Upper lobe of right lung (tissue), 1 donor: ENCODE data around the gene ZNF277. TPM values are rescaled to one million over a fixed set of nuclear protein-coding genes. Genes with fewer than 3 reads are reported as not detected.

ENCODE experiments used
- ATAC-seq: fragments of 200-7000 bp; cut with Tn5 transposase; one replicate; pipeline ENCODE4 v1.9.1; 2020; ENCODE audit warnings: mild to moderate bottlenecking, moderate library complexity
- DNase-seq: peaks from one replicate; pipeline ENCODE4 v3.0.0-alpha.2; 2020
- H3K27ac ChIP-seq: fragments of 200-600 bp; one replicate; pipeline ENCODE4 v1.8.0; 2022
- H3K27me3 ChIP-seq: fragments of 200-600 bp; one replicate; pipeline ENCODE4 v1.8.0; 2022; ENCODE audit warnings: mild to moderate bottlenecking
- H3K36me3 ChIP-seq: fragments of 200-600 bp; one replicate; pipeline ENCODE4 v1.8.0; 2022
- H3K4me1 ChIP-seq: fragments of 200-600 bp; one replicate; pipeline ENCODE4 v1.8.0; 2022
- H3K4me3 ChIP-seq: fragments of 200-600 bp; one replicate; pipeline ENCODE4 v1.8.0; 2022; ENCODE audit warnings: mild to moderate bottlenecking
- H3K9me3 ChIP-seq: fragments of 200-600 bp; one replicate; pipeline ENCODE4 v1.8.0; 2022
- intact Hi-C: fragments of 100-400 bp; cut with DNase I; formaldehyde crosslinking; loops from one replicate; pipeline ENCODE4 v1.11.0; 2022
- total RNA-seq: library from RNA; stranded (reverse); fragmentation: NEBNext Ultra II Directional; extraction: Animal tissue kit (Norgen Biotek cat#: 25700); gene quantifications from one replicate; pipeline ENCODE4 v1.2.1, GENCODE V29; 2021
- TF ChIP-seq, protein P1 (sequence below): fragments of 200-600 bp; IDR thresholded peaks from one replicate; pipeline ENCODE4 v1.8.0; 2022; ENCODE audit warnings: antibody characterized with exemption
- donor health status: DM: no; HTN: yes; CAD: no; lungs with severe emphysema.

Gene ZNF277
- total RNA-seq, 1 donor from 2014 or later, result 31.0 TPM

DNA sequence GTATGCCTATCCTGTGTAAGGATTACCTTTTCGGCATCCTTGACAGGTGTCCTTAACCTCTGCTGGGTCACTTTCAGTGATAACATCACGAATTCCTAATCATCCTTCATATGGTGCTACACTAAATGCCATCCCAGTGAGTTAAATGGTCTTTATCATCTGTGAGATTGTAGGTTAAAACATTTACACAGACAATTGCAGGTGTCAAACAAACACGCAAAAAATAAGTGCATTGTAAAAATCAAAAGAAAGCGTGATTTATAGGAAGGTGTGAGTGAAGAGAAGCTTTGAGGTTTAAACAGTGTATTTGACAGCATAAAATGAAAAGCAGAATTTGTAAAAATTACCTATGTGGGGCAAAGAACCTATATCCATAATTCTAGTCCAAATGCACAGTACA, 132.3 kb downstream of the ZNF277 start:
- no peak for DNase-seq
- no peak overlapping the region for H3K4me3 ChIP-seq
- no peaks in the 10 kb centered on the region for H3K9me3 ChIP-seq
- H3K4me1 ChIP-seq, result no peaks in the 10 kb centered on the region
- TF ChIP-seq, protein P1, sequence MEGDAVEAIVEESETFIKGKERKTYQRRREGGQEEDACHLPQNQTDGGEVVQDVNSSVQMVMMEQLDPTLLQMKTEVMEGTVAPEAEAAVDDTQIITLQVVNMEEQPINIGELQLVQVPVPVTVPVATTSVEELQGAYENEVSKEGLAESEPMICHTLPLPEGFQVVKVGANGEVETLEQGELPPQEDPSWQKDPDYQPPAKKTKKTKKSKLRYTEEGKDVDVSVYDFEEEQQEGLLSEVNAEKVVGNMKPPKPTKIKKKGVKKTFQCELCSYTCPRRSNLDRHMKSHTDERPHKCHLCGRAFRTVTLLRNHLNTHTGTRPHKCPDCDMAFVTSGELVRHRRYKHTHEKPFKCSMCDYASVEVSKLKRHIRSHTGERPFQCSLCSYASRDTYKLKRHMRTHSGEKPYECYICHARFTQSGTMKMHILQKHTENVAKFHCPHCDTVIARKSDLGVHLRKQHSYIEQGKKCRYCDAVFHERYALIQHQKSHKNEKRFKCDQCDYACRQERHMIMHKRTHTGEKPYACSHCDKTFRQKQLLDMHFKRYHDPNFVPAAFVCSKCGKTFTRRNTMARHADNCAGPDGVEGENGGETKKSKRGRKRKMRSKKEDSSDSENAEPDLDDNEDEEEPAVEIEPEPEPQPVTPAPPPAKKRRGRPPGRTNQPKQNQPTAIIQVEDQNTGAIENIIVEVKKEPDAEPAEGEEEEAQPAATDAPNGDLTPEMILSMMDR, result no peak
- no peaks in the 10 kb centered on the region for H3K27me3 ChIP-seq
- ATAC-seq, result no peak
- peaks cover 69% of the 10 kb centered on the region for H3K36me3 ChIP-seq
- intact Hi-C loops, result no loop called here
- no peak overlapping the region for H3K27ac ChIP-seq

DNA sequence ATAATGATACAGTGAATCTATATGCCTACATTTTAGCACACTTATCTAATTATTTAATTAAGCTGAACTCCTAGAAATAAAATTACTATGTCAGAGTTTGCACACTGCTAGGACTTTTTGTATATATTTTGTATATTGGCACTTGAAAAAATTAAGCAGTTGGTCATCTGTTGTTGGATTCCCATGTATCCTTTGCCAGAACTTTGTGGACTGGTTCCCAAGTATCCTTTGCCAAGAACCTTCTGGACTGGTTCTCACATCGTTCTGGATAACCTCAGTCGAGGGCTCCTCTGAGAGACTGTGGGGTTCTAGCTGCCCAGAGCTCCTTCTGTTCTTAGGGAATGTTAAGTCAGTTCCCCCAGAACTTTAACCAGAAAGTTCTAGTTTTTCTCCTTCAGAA, 135.0 kb downstream of the ZNF277 start:
- TF ChIP-seq, protein P1, result no peak
- peaks cover 59% of the 10 kb centered on the region for H3K36me3 ChIP-seq
- H3K27me3 ChIP-seq, result no peaks in the 10 kb centered on the region
- H3K4me1 ChIP-seq, result no peaks in the 10 kb centered on the region
- no peak overlapping the region for H3K4me3 ChIP-seq
- H3K9me3 ChIP-seq, result no peaks in the 10 kb centered on the region
- DNase-seq (no peak), ATAC-seq (no peak)
- intact Hi-C loops, result no loop called here
- H3K27ac ChIP-seq, result no peak overlapping the region

- Histone ChIP-seq H3K9me3 (no peaks in the 10 kb centered on the region), H3K27me3 (no peaks in the 10 kb centered on the region), H3K36me3 (peaks cover 24% of the 10 kb centered on the region), H3K27ac (no peak overlapping the region), H3K4me1 (no peaks in the 10 kb centered on the region), H3K4me3 (no peak overlapping the region)
- TF ChIP-seq, protein P1, result no peak
- DNase-seq (no peak), ATAC-seq (no peak)
- intact Hi-C loops, result no loop called here
Measured at GRCh38 chr7:112346381-112347060, 140.0 kb downstream of the ZNF277 start.

- no peak overlapping the region for H3K4me3 ChIP-seq
- H3K27ac ChIP-seq, result no peak overlapping the region
- intact Hi-C loops, result no loop called here
- H3K9me3 ChIP-seq, result no peaks in the 10 kb centered on the region
- no peaks in the 10 kb centered on the region for H3K4me1 ChIP-seq
- H3K36me3 ChIP-seq, result peaks cover 18% of the 10 kb centered on the region
- no peak for ATAC-seq
- no peak for DNase-seq
- TF ChIP-seq, protein P1, result no peak
- H3K27me3 ChIP-seq, result no peaks in the 10 kb centered on the region
Measured at GRCh38 chr7:112347088-112347487, 140.6 kb downstream of the ZNF277 start.

DNA sequence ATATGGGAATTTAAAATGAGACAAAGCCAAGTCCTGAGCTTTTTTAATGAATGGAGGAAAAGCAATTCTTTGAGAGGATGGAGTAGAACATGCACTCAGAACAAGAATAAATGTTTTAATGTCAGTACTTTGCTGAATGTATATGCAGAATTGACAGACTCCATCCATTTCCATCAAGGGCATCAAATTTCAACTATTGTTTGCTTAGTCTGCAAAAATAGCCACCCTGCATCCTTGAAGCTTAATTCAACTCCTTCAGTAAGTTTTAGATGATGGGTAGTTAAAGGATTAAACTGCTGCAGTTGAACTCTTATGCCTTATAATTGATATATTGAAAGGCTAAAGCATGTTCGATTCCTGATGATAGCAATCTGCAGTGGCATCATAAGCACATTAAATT, 144.1 kb downstream of the ZNF277 start:
- intact Hi-C loops, result no loop called here
- Histone ChIP-seq H3K4me3 (no peak overlapping the region), H3K27ac (no peak overlapping the region), H3K36me3 (no peaks in the 10 kb centered on the region), H3K9me3 (no peaks in the 10 kb centered on the region), H3K4me1 (no peaks in the 10 kb centered on the region), H3K27me3 (no peaks in the 10 kb centered on the region)
- no peak for ATAC-seq
- TF ChIP-seq, protein P1, result no peak
- no peak for DNase-seq

GRCh38 chr7:112356596-112356995, 150.1 kb downstream of the ZNF277 start:
- Histone ChIP-seq H3K9me3 (no peaks in the 10 kb centered on the region), H3K4me3 (no peak overlapping the region), H3K36me3 (no peaks in the 10 kb centered on the region), H3K27ac (no peak overlapping the region), H3K27me3 (no peaks in the 10 kb centered on the region), H3K4me1 (peaks cover 8% of the 10 kb centered on the region)
- TF ChIP-seq, protein P1, result no peak
- DNase-seq (no peak), ATAC-seq (no peak)
- intact Hi-C loops, result no loop called here
